HG02763 (cell line): ENCODE data around the gene RRBP1.

Experiments used
- ATAC-seq: cut with Tn5 transposase; IDR thresholded peaks from one replicate; pipeline ENCODE4 v1.9.1; 2021; ENCODE audit warnings: mild to moderate bottlenecking, moderate library complexity; ENCODE audit not compliant: unreplicated experiment

RRBP1 gene

GRCh38 chr20:17648315-17648646, 33.8 kb downstream of the RRBP1 start:
- no peak for ATAC-seq

- no peak for ATAC-seq
These were observed 34.4 kb downstream of the RRBP1 start for GRCh38 chr20:17647391-17648314.

GRCh38 chr20:17646961-17647301, 35.1 kb downstream of the RRBP1 start:
- ATAC-seq: no peak

- ATAC-seq: no peak
These were observed 35.7 kb downstream of the RRBP1 start for GRCh38 chr20:17646209-17646960.

- ATAC-seq: no peak
These were observed 36.4 kb downstream of the RRBP1 start for GRCh38 chr20:17645546-17646208.

- no peak for ATAC-seq
These were observed 37.0 kb downstream of the RRBP1 start for GRCh38 chr20:17645010-17645409.

- no peak for ATAC-seq
These were observed 37.6 kb downstream of the RRBP1 start for GRCh38 chr20:17644451-17644850.

GRCh38 chr20:17643531-17644188, 38.4 kb downstream of the RRBP1 start:
- no peak for ATAC-seq

- no peak for ATAC-seq
These were observed 39.4 kb downstream of the RRBP1 start for GRCh38 chr20:17642404-17643269.

- ATAC-seq: no peak
These were observed 40.0 kb downstream of the RRBP1 start for GRCh38 chr20:17641993-17642392.

GRCh38 chr20:17641520-17641964, 40.5 kb downstream of the RRBP1 start:
- no peak for ATAC-seq

- no peak for ATAC-seq
These were observed 41.1 kb downstream of the RRBP1 start for GRCh38 chr20:17640875-17641378.

- ATAC-seq: no peak
These were observed 41.7 kb downstream of the RRBP1 start for GRCh38 chr20:17640146-17640874.

- no peak for ATAC-seq
These were observed 43.1 kb downstream of the RRBP1 start for GRCh38 chr20:17638835-17639407.

GRCh38 chr20:17637985-17638640, 43.9 kb downstream of the RRBP1 start:
- ATAC-seq: no peak

- ATAC-seq: no peak
These were observed 44.6 kb downstream of the RRBP1 start for GRCh38 chr20:17637413-17637780.

- ATAC-seq: no peak
These were observed 45.3 kb downstream of the RRBP1 start for GRCh38 chr20:17636523-17637412.
